GM10266 (cell line): ENCODE results near the gene CDK5R2.

Experiments used
- DNase-seq: peaks from one replicate; pipeline ENCODE4 v3.0.0; 2012; ENCODE audit errors: extremely low spot score
- CTCF ChIP-seq: IDR thresholded peaks from 2 replicates; pipeline ENCODE4 v1.5.1; 2012; ENCODE audit warnings: mild to moderate bottlenecking, low read depth; ENCODE audit not compliant: control insufficient read depth, insufficient read depth; ENCODE audit errors: missing control alignments

Gene CDK5R2

GRCh38 chr2:219001100-219001576 is 41.7 kb downstream of the CDK5R2 start:
- no peak for TF ChIP-seq CTCF

GRCh38 chr2:219001577-219002394 is 42.3 kb downstream of the CDK5R2 start:
- peak; percentile 68 for DNase-seq
- TF ChIP-seq CTCF = no peak

More at GRCh38 chr2:219001100-219001576, 41.7 kb downstream of the CDK5R2 start:
- DNase-seq = peak; percentile 29

GRCh38 chr2:219002395-219003266 is 43.2 kb downstream of the CDK5R2 start:
- peak; percentile 69 for DNase-seq
- peak; percentile 76 for TF ChIP-seq CTCF

- TF ChIP-seq CTCF = no peak
- no peak for DNase-seq
These were observed 43.8 kb downstream of the CDK5R2 start for GRCh38 chr2:219003267-219003634.

- TF ChIP-seq CTCF = no peak
- no peak for DNase-seq
These were observed 44.5 kb downstream of the CDK5R2 start for GRCh38 chr2:219003979-219004378.

GRCh38 chr2:219009294-219009693 is 49.8 kb downstream of the CDK5R2 start:
- no peak for TF ChIP-seq CTCF
- DNase-seq = no peak
